ENCODE data around the gene DTWD2.

DTWD2 gene

DNA sequence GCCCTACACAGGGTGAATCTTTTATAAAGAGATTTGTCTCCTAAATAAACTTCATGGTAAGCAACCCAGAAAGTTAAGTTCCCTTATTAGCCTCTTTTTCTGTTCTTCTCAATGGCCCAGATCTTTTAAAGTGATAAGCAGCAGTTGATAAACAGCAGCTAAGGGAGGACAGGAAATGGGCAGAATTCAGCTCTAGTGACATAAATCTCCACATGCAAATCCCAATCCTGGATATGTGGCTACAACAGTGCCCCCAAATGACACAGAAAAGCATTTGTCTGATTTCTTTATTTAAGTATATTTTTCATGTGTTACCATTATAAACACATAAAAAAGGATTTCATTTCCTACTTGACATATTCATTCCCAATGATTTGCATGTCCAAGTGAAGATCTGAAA lies 199.0 kb downstream of the DTWD2 start:
- DNase-seq, result no peak

GRCh38 chr5:118788351-118788750 lies 200.0 kb downstream of the DTWD2 start:
- DNase-seq, result no peak
